ENCODE results near the gene ASB10. TPM values are rescaled to one million over a fixed set of nuclear protein-coding genes. Genes with fewer than 3 reads are reported as not detected.

ASB10 gene
- total and polyA plus RNA-seq, 2 of the 13 experiments (the other 11 are each of a cell fraction or from before 2014, with no cell fraction given): not detected

DNA sequence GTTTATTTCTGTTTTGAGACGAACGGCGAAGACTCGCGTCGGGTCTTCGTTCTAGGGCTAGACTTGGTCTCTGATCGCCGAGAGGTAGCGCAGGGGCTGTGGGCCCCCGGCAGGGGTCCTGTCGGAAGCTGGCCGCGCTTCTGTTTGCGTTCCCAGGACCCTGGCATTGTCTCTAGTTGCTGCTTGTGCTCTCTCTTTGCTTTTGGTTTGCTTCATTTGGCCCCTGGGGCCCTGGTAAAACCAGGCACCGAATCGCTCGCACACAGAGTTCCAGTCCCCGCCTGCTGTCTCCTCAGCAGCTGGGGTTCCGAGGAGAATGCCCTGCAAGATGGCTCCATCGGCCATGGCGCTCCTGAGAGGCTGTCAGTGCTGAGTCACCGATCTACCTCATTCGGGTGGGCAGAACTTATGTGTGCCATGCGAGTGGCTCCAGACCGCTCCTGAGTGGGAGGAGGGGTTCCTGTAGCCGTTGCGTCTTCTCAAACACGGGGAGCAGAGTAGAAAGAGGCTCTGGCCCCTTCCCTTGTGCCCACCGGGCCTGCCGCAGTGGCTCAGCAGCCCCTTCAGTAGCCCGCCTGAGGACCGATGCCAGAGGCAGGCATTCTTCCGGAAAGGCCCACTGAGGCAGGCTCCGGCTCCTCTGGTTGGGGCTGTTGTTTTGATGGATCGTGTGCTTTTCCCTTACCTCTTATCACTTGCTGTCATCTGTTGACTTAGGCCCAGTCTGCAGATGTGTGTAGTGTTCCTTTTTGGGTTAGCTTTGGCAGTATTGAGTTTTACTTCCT lies 46.1 kb upstream of the ASB10 start (continued):
- TF ChIP-seq, protein P1, sequence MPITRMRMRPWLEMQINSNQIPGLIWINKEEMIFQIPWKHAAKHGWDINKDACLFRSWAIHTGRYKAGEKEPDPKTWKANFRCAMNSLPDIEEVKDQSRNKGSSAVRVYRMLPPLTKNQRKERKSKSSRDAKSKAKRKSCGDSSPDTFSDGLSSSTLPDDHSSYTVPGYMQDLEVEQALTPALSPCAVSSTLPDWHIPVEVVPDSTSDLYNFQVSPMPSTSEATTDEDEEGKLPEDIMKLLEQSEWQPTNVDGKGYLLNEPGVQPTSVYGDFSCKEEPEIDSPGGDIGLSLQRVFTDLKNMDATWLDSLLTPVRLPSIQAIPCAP (CRISPR knock-in tag; IDR thresholded peaks at IDR 0.05; ENCODE audit: low read depth): no peak
- no peak for TF ChIP-seq KLF15 (CRISPR knock-in tag; IDR thresholded peaks at IDR 0.05; ENCODE audit: borderline replicate concordance)
- peak; percentile 55; the same call in 1 of the 2 replicates for TF ChIP-seq NFE2L2 (IDR thresholded peaks at IDR 0.05; ENCODE audit: low read length)
- TF ChIP-seq, protein P2, sequence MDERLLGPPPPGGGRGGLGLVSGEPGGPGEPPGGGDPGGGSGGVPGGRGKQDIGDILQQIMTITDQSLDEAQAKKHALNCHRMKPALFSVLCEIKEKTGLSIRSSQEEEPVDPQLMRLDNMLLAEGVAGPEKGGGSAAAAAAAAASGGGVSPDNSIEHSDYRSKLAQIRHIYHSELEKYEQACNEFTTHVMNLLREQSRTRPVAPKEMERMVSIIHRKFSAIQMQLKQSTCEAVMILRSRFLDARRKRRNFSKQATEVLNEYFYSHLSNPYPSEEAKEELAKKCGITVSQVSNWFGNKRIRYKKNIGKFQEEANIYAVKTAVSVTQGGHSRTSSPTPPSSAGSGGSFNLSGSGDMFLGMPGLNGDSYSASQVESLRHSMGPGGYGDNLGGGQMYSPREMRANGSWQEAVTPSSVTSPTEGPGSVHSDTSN (CRISPR knock-in tag; IDR thresholded peaks at IDR 0.05): no peak
- no peak for TF ChIP-seq ZNF83 (CRISPR knock-in tag; IDR thresholded peaks at IDR 0.05; ENCODE audit: borderline replicate concordance)
- no peak for TF ChIP-seq FIP1L1 (IDR thresholded peaks at IDR 0.05; ENCODE audit: borderline replicate concordance, insufficient read depth, low read depth, low read length)
- no peak for TF ChIP-seq U2AF2 (IDR thresholded peaks at IDR 0.05; ENCODE audit: low read depth, low read length)
- TF ChIP-seq ZNF773 (CRISPR knock-in tag; IDR thresholded peaks at IDR 0.05; ENCODE audit: borderline replicate concordance): no peak
- TF ChIP-seq ZNF124 (CRISPR knock-in tag; IDR thresholded peaks at IDR 0.05): no peak
- TF ChIP-seq ATF7-NPFF (CRISPR knock-in tag; IDR thresholded peaks at IDR 0.05; ENCODE audit: low read depth): no peak
- TF ChIP-seq ZFY (CRISPR knock-in tag; IDR thresholded peaks at IDR 0.05): no peak
- TF ChIP-seq, protein P3, sequence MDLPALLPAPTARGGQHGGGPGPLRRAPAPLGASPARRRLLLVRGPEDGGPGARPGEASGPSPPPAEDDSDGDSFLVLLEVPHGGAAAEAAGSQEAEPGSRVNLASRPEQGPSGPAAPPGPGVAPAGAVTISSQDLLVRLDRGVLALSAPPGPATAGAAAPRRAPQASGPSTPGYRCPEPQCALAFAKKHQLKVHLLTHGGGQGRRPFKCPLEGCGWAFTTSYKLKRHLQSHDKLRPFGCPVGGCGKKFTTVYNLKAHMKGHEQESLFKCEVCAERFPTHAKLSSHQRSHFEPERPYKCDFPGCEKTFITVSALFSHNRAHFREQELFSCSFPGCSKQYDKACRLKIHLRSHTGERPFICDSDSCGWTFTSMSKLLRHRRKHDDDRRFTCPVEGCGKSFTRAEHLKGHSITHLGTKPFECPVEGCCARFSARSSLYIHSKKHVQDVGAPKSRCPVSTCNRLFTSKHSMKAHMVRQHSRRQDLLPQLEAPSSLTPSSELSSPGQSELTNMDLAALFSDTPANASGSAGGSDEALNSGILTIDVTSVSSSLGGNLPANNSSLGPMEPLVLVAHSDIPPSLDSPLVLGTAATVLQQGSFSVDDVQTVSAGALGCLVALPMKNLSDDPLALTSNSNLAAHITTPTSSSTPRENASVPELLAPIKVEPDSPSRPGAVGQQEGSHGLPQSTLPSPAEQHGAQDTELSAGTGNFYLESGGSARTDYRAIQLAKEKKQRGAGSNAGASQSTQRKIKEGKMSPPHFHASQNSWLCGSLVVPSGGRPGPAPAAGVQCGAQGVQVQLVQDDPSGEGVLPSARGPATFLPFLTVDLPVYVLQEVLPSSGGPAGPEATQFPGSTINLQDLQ (CRISPR knock-in tag; IDR thresholded peaks at IDR 0.05): peak; percentile 18; the same call in 1 of the 2 replicates
- TF ChIP-seq, protein P4, sequence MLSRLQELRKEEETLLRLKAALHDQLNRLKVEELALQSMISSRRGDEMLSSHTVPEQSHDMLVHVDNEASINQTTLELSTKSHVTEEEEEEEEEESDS (CRISPR knock-in tag; IDR thresholded peaks at IDR 0.05; ENCODE audit: borderline replicate concordance): no peak
- TF ChIP-seq DMAP1 (CRISPR knock-in tag; IDR thresholded peaks at IDR 0.05): peak; percentile 7; the same call in 1 of the 2 replicates
- TF ChIP-seq, protein P5, sequence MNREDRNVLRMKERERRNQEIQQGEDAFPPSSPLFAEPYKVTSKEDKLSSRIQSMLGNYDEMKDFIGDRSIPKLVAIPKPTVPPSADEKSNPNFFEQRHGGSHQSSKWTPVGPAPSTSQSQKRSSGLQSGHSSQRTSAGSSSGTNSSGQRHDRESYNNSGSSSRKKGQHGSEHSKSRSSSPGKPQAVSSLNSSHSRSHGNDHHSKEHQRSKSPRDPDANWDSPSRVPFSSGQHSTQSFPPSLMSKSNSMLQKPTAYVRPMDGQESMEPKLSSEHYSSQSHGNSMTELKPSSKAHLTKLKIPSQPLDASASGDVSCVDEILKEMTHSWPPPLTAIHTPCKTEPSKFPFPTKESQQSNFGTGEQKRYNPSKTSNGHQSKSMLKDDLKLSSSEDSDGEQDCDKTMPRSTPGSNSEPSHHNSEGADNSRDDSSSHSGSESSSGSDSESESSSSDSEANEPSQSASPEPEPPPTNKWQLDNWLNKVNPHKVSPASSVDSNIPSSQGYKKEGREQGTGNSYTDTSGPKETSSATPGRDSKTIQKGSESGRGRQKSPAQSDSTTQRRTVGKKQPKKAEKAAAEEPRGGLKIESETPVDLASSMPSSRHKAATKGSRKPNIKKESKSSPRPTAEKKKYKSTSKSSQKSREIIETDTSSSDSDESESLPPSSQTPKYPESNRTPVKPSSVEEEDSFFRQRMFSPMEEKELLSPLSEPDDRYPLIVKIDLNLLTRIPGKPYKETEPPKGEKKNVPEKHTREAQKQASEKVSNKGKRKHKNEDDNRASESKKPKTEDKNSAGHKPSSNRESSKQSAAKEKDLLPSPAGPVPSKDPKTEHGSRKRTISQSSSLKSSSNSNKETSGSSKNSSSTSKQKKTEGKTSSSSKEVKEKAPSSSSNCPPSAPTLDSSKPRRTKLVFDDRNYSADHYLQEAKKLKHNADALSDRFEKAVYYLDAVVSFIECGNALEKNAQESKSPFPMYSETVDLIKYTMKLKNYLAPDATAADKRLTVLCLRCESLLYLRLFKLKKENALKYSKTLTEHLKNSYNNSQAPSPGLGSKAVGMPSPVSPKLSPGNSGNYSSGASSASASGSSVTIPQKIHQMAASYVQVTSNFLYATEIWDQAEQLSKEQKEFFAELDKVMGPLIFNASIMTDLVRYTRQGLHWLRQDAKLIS (CRISPR knock-in tag; IDR thresholded peaks at IDR 0.05): no peak
- 0 out of 2 replicates have a peak, but pooled peaks have one; percentile 27 for TF ChIP-seq MED1 (CRISPR knock-in tag; IDR thresholded peaks at IDR 0.05)
- TF ChIP-seq HCFC1 (IDR thresholded peaks at IDR 0.05; ENCODE audit: low read depth, low read length): no peak
- no peak for TF ChIP-seq ZNF121 (CRISPR knock-in tag; IDR thresholded peaks at IDR 0.05)
- no peak for TF ChIP-seq ATF1 (CRISPR knock-in tag; IDR thresholded peaks at IDR 0.05)
- TF ChIP-seq ZNF20 (CRISPR knock-in tag; IDR thresholded peaks at IDR 0.05): no peak
- no peak for TF ChIP-seq ZNF790 (CRISPR knock-in tag; IDR thresholded peaks at IDR 0.05; ENCODE audit: borderline replicate concordance)
- no peak for TF ChIP-seq KAT7 (CRISPR knock-in tag; IDR thresholded peaks at IDR 0.05; ENCODE audit: borderline replicate concordance)
